LoVo (cell line): ENCODE measurements around the gene B4GALNT4.
A peak's percentile ranks its signal among the peaks of the same experiment; 100 is the strongest.
"Not testable (repeated sequence)": the region's sequence is repeated elsewhere in the genome, so short reads cannot be mapped to it uniquely, and the experiment has no call there.

Experiments used
- DNase-seq: peaks from one replicate; pipeline ENCODE4 v3.0.0-alpha.2; 2016; ENCODE audit warnings: low spot score

B4GALNT4 gene

DNA sequence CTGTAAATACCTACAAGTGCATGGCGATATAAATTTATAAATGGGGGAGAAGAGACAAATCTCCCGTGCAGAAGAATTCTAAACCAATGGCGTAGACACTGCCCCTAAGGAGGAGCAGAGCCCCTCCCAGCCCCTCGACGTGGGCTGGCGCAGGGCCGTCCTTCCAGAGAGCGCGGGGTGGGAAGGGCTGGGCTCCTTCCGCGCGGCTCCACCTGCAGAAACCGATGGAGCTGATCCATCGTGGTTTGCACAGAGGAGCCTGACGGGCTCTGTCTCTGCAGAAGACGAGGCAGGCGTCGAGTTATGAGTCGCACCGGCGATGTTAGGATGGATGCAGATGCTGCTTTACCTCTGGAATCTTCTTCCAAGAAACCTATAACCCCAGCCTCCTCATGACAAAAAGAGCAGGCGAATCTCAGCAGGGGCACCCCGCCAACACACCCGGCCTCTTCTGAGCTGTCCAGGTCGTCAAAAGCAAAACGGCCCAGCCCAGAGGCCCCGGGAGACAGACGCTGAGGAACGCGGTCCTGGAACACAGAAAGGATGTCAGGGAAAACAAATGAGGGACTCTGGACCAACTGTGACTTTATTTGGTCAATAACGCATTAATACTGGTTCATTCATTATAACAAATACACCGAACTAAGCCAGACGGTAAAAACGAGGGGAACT is 11.0 kb upstream of the B4GALNT4 start:
- DNase-seq, result no peak

DNA sequence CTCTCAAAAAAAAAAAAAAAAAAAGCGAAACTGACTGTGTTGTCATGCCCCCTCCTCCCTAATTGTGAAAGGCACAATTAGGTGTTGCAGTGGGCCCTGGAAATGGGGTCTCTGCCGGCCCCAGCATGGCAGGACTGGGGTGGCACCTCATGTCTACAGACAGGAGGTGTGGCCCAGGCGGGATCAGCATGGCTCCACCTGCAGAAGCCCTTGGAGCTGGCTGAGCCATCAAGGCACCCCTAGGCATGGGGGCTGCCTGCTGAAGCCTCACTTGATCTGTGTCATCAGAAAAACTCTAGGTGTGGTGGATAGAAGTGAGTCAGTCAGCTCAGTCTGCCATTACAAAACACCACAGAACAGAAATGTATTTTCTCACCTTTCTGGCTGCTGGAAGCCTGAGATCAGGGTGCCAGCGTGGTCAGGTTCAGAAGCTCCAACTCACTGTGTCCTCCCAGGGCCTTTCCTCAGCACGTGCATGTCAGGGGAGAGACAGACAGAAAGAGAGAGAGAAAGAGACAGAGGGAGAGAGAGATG is 10.1 kb upstream of the B4GALNT4 start:
- no peak for DNase-seq

GRCh38 chr11:360326-361280 is 8.7 kb upstream of the B4GALNT4 start:
- DNase-seq, result no peak

DNA sequence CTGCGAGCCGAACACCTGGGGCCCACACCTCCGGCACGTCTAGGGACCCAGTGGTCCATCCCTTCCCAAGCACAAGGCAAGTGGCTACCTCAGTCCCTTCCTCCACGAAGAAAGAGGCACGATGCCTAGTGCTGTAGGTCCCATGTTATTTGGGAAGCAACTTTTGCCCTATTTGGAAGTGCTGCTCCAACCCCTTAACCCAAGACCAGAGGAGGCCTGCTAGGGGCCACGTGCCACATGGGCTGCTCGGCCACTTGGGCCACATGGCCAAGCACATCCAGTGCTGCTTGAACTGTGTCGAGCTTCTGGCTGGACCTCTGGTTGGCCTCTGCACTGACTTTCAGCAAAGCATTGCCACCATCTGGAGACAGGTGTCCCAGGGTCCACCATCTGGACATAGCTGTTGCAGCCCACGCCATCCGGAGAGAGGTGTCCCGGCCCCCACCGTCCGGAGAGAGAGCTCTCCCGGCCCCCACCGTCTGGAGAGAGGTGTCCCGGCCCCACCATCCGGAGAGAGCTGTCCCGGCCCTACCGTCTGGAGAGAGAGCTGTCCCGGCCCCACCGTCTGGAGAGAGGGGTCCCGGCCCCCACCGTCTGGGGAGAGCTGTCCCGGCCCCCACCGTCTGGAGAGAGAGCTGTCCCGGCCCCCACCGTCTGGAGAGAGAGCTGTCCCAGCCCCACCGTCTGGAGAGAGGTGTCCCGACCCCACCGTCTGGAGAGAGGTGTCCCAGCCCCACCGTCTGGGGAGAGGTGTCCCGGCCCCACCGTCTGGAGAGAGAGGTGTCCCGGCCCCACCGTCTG is 6.5 kb upstream of the B4GALNT4 start:
- no peak for DNase-seq

DNA sequence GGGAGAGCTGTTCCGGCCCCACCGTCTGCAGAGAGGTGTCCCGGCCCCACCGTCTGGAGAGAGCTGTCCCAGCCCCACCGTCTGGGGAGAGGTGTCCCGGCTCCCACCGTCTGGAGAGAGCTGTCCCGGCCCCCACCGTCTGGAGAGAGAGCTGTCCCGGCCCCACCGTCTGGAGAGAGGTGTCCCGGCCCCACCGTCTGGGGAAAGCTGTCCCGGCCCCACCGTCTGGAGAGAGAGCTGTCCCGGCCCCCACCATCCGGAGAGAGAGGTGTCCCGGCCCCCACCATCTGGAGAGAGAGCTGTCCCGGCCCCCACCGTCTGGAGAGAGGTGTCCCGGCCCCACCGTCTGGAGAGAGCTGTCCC is 5.9 kb upstream of the B4GALNT4 start:
- DNase-seq, result not testable (repeated sequence)

DNA sequence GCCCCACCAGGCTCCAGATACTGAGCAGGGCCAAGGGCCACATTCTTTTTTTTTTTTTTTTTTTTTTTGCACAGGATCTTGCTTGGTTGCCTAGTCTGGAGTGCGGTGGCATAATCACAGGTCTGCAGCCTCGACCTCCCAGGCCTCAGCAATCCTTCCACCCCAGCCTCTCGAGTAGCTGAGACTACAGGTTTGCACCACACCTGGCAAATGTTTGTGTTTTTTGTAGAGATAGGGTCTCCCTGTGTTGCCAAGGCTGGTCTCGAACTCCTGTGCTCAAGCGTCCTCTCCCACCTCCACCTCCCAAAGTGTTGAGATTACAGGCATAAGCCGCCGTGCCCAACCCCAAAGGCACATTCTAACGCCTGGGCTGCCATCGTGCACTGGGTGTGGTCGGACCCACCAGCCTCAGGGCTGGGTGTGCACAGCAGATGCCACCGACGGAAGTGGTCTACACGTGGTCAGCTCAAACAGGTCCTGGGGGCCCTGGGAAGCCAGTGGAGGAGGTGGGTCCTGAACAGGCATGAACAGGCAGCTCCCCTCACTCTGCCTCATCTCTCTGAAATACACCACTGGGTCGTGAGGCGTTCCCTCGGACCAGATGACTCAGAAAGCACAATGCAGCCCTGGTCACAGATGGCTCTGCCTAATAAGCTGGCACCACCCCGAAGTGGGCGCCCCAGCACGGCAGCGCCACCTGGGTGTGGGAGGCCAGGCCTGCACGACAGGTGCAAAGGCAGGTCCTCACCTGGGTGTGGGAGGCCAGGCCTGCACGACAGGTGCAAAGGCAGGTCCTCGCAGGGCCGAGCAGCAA is 5.1 kb upstream of the B4GALNT4 start:
- peak; percentile 88 for DNase-seq

- DNase-seq, result no peak
These were observed 4.1 kb upstream of the B4GALNT4 start for GRCh38 chr11:364991-365725.

GRCh38 chr11:365831-366230 is 3.5 kb upstream of the B4GALNT4 start:
- no peak for DNase-seq

- no peak for DNase-seq
These were observed 1.3 kb upstream of the B4GALNT4 start for GRCh38 chr11:367956-368413.

DNA sequence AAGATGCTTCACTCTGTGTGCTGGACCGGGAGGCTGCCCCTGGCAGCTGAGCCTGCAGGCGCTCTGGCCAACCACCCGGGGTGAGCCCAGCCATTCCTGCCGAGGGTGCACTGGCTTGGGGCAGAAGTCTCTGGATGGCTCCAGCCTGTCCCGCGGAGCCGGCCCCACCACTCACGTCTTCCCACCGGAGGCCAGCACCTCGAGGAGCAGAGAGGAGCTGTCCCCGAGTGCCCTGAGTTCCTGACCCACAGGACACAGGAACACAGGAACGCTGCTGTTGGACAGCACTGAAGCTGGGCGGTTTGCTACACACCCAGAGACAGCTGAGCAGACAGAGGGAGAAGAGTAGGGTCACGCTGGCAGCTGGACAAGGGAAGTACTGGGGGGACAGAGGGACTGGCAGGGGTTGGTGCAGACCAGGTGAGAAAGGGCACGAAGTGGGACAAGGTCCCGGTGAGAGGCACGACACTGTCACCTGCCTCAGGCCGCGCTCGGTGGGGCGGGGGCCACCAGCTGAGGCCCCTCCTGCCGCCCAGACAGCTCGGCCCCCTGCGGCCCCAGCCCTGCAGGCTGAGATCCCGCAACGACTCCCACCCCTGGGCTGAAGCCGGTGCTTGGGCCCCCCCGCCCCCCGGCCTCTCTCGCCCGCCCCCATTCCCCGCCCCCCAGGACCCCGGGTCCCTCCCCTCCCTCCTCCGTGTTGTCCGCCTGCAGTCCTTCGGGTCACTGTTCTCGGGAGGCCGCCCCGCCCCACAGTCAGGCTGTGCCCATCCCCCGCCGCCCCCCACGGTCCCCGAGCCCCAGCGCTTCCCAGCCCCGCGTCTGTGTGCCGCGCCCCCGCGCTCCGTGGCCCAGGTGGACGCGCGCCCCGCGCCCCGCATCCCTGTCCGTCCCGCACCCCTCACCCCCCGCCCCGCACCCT is 624 bp upstream of the B4GALNT4 start:
- no peak for DNase-seq

- DNase-seq, result no peak
These were observed 1.0 kb downstream of the B4GALNT4 start for GRCh38 chr11:370070-370941.

DNA sequence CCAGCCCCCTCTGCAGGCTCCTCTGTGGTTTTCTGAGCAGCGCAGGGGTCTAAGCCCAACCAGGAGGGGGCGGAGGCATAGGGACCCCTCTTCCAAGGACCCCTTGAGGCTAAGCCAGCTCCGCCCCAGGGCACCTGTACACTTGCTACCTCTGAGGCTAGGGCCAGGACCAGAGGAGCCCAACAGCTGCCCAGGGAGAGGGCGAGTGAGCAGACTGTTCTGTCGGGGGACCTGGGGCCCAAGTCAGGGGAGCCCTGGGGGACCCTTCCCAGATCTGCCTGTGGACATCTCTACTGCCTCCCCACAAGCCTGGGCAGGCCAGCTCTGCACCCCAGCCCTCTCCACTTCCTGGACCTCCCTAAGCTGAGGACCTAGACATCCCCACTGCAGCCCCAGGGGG is 1.8 kb downstream of the B4GALNT4 start:
- DNase-seq, result no peak

DNA sequence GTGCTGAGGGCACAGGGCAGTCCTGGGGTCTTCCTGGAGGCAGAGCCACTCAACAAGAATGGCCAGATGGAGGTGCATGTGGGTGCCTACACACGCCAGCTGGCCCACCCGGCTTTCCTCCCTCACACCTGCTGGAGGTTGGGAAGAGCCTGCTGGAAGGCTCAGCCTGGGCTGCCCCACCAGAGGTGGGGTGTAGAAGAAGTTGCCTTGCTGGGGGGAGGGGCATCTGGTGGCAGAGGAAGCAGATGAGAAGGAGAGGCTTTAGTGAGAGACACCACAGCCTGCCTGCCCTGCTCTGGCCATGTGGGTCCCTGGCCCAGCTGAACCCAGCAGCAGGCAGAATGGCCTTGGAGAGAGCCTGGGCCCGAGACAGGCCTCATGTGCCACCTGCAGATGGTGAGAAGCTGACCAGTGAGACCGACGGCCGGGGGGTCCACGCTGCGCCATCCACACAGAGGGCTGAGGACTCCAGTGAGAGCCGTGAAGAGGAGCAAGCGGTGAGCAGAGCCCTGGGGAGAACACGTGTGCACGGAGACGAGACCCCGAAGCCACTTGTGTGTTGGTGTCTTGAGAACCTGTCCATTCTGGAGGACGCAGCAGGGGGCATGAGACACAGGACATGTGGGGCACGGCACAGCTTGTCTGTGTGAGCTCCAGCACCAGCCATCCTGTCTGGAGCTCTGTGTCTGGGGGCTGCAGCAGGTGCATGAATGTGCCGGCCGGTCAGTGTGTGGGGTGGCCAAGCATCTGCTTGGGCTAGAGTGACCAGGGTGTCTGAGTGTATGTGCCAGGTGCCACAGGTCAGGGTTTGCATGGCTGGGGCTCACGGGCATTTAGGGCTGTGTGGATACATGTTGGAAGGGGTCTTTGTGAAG is 2.7 kb downstream of the B4GALNT4 start:
- no peak for DNase-seq

- no peak for DNase-seq
These were observed 3.8 kb downstream of the B4GALNT4 start for GRCh38 chr11:372809-373715.

- no peak for DNase-seq
These were observed 4.6 kb downstream of the B4GALNT4 start for GRCh38 chr11:373716-374551.
